Activated CD4-positive, alpha-beta T cell treated with anti-CD3 and anti-CD28 coated beads, Interleukin-2, amount 50 U/mL, for 4 hours (primary cell): ENCODE data around the gene TTLL5.
"Not testable (repeated sequence)": the region's sequence is repeated elsewhere in the genome, so short reads cannot be mapped to it uniquely, and the experiment has no call there.

ENCODE experiments used
- DNase-seq, 2 experiments: peaks; one replicate each; pipeline ENCODE4 v3.0.0-alpha.2; 2020

Gene TTLL5

DNA sequence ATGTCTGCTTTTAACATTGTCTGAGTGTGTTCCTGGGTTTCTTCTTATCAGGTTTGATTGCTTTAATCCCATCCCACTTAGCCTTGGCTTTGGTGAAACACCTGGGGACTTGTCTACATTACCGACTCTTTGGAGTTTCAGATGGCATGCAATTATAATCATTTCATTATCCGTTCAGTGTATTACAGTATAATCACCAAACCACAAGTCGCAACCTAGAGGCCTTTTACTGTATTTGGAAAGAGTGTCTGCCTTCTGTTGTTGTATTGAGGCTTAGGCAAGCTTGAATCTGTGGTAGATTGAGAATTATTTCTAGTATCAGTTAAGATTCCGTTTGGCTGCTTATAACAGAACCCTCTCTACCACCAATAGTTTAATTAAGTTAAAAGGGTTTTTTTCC is 216.8 kb downstream of the TTLL5 start:
- DNase-seq: no peak

- DNase-seq: no peak
Measured at GRCh38 chr14:75879031-75879430, 218.0 kb downstream of the TTLL5 start.

- DNase-seq: no peak
Measured at GRCh38 chr14:75880512-75880911, 219.5 kb downstream of the TTLL5 start.

DNA sequence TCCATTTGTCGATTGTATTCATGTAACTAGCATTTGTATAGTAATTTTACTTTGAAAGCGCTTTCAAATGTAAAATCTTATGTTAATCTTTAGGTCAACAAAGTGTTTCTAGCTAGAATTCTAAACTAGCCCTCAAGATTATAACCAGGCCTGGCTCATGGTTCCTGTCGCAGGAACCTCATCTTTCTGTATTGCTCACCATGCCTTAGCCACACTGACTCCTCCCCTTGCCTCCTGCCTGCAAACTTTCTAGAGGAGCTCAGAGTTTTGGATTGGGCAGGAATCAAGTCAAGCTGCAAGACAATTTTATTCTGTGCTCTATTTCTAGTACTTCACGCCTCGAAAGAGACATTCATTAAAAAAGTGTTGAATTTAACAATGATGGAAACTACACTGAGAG is 220.9 kb downstream of the TTLL5 start:
- DNase-seq: no peak

DNA sequence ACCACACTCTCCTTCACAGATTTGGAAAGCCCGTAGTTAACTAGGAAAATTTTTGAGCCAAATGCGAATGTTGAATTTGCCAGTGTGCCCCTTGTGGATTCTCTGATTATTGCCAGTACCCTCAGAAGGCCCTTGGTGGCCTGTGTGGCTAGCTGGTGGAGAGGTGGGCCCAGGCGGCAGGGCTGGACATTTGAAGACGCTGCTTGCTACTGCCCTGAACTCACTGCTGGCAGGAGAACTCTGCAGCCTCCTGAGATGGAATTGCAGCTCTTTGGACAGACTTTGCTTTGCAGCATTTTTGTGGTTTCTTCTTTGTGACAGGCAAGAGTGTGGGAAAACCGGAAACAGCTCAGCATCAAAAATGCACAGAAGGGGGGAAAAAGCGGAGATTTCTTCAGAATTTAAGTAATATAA is 223.2 kb downstream of the TTLL5 start:
- no peak for DNase-seq

GRCh38 chr14:75885829-75886228 is 224.8 kb downstream of the TTLL5 start:
- no peak for DNase-seq

- no peak for DNase-seq
Measured at GRCh38 chr14:75886636-75887348, 225.7 kb downstream of the TTLL5 start.

DNA sequence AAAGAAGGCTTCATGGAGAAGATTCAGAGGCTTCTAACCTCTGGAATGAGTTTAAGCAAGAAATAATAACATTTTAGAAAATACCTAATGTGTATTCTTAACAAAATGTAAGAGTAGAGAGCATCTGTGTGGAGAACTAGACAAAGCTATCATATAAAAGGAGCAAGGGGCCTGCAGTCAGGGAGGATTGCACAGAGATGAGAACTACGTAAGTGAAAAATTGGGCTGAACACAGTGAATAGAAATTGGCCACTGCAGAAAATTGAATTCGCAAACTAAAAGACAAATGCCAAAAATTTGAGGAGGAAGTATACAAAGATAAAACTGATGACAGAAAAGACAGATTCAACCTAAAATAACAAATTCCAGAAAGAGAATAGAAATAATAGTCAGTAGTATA is 227.9 kb downstream of the TTLL5 start:
- no peak for DNase-seq

GRCh38 chr14:75896341-75896740 is 235.3 kb downstream of the TTLL5 start:
- no peak for DNase-seq

- no peak for DNase-seq
Measured at GRCh38 chr14:75904311-75904710, 243.3 kb downstream of the TTLL5 start.

DNA sequence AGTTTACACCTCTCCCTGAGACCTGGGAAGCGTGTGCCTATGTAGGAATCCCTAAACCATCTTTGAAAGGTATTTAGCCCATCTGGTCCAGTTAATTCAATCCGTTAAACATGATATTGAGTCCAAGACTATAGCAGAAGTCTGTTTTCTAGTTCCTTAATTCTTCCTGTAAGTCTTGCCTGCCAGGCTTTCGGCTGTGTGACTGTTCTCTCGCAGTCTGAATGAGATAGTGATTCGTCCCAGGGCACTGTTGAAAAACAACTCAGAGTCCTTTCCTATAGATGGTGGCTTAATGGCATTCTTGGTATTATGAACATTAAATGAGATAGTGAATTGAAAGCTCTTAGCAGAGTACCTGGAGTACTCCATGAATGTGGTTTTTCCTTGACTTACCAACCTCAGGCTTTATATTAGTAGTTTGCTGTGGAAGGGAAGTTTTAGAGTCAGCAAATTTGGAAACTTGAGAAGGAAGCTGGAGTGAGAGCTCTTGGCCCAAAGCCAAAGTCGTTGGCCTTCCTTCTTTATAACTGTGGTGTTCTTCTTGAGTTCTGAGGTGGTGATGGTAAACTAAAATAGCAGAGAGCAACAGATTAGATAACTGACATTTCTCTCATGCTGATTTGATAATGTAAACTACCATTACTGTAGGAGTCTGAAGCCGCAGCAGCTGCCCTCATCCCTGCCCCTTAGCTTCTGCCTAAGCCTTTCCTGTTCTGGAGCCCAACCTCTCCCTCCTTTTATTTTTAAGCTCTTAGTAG is 244.3 kb downstream of the TTLL5 start:
- no peak for DNase-seq

DNA sequence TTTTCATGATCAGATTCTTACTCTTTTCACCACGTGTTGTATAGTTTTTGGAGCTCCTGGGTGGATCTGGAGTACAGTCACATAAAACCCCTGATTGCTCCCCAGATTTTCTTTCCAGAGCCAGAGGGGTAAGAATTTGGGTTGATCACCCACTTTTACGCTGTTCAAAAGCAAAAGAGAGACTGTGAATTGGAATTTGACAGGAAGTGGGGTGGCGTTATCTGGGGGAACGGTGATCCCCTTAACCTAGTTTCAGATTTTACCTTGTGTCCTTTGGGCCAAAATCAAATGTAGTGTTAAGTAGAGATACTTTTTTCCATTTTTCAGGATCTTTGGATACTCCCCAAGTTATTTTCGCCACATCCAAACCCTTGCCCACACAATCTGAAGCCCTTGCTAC is 245.2 kb downstream of the TTLL5 start:
- DNase-seq: no peak

GRCh38 chr14:75906680-75907280 is 245.7 kb downstream of the TTLL5 start:
- DNase-seq: peak; percentile 58 to 63

GRCh38 chr14:75907756-75908359 is 246.8 kb downstream of the TTLL5 start:
- no peak for DNase-seq

DNA sequence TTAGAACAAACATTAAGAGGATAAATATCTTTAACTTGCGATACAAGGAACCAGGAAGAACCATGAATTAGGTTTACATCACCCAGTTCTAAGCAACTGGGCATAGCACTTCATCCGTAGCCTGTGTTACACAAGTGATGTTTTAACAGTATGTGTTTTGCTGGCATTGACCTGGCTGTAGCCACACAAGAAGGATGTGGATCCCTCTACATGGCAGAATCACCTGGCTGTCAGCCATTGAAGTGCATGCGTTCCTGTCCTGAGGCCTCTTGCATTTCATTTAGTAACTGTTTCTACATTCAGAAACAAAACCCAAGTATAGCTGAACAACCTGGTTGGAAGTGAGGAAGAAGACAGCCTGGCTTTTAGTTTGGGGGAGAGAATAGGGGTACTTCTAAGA is 248.6 kb downstream of the TTLL5 start:
- DNase-seq: no peak

DNA sequence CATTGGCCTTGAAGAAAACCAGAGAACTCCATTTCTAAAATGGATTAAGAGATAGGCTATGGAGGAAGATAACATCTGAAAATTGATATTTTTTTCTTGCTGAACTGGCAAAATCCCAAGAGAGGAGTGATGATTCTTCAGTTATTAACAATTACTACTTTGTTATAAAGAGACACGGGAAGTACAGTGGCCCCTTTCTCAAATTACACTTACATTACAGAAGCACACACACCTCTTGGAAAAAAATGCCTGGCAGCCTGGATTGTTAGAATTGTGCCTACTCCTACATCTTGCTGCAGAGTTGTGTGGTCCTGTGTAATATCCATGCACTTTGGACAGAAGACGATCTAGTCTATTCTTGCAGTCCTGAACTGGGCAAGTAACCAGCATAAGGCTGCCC is 249.0 kb downstream of the TTLL5 start:
- no peak for DNase-seq

DNA sequence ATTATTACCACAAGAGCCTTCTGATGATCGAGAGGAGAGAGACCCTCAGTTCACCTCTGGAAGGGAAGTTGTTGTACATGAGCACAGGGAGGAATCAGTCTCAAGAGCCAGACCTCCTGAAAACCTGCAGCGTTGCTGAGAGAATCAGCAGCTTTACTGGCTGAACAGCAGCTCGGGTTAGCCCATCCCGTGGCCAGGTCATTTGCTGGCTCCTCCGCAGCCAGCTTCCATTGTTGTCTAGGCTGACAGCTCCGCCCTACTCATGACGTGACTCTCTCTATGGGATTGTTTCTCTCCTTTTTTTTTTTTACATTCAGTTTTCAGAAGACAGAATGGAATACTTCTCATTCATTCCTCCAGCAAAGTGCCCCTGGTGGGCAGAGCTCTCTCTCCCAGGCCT is 250.8 kb downstream of the TTLL5 start:
- DNase-seq: no peak

GRCh38 chr14:75913183-75913582 is 252.1 kb downstream of the TTLL5 start:
- DNase-seq: no peak

GRCh38 chr14:75915045-75915444 is 254.0 kb downstream of the TTLL5 start:
- no peak for DNase-seq

- DNase-seq: no peak
Measured at GRCh38 chr14:75917322-75917945, 256.4 kb downstream of the TTLL5 start.

DNA sequence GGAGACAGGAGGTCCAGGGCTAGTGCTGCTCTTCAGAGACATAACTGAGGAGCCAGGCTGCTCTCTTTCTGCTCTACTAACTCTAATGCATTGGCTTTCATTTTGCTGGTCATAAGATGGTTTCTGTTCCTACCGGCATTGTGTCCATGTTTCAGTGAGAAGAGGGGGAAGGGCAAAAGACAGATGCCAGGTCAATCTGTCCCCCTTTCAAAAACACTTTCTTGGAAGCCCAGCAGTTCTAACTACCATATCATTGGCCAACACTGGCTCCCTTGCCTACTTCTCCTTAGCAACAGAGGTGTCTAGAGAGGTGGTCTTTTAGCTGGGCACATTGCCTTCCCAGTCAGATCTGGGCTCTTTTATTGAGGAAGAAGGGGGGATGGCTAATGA is 256.9 kb downstream of the TTLL5 start:
- no peak for DNase-seq

GRCh38 chr14:75920421-75920820 is 259.4 kb downstream of the TTLL5 start:
- DNase-seq: not testable (repeated sequence)

DNA sequence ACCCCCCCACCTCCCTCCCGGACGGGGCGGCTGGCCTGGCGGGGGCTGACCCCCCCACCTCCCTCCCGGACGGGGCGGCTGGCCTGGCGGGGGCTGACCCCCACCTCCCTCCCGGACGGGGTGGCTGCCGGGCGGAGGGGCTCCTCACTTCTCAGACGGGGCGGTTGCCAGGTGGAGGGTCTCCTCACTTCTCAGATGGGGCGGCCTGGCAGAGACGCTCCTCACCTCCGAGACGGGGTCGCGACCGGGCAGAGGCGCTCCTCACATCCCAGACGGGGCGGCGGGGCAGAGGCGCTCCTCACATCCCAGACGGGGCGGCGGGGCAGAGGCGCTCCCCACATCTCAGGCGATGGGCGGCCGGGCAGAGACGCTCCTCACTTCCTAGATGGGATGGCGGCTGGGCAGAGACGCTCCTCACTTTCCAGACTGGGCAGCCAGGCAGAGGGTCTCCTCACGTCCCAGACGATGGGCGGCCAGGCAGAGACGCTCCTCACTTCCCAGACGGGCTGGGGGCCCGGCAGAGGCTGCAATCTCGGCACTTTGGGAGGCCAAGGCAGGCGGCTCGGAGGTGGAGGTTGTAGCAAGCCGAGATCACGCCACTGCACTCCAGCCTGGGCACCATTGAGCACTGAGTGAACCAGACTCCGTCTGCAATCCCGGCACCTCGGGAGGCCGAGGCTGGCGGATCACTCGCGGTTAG is 264.2 kb downstream of the TTLL5 start:
- not testable (repeated sequence) for DNase-seq
